ENCODE data around the gene STX19. TPM values are rescaled to one million over a fixed set of nuclear protein-coding genes. Genes with fewer than 3 reads are reported as not detected.

The STX19 gene
- total and polyA plus RNA-seq, 2 experiments from 2014 or later, result 0.29 TPM; not detected in 1

DNA sequence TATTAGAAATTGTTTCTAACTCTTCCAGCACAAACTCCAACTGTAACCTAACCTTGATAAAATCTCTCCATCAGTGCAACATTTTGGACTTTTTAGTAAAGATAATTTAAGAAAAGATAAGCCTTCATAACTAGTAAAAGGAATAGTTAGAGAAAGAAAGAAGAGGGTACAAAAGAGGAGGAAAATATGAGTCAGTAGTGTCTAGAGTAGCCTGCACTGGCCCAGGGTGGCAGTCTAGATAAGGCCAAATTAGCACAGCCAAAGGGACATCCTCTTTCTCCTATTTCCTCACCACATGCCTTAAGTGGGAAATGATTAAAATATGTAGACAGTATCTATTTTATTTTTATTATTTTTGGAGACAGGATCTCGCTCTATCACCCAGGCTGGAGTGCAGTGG lies 58.4 kb downstream of the STX19 start:
- ATAC-seq, result no peak
- no peak overlapping the region for H3K27ac ChIP-seq (ENCODE audit: low read depth)
- Mint-ChIP-seq H3K27ac (no peak overlapping the region), H3K4me3 (no peak overlapping the region), H3K4me1 (peaks cover 6% of the 10 kb centered on the region), H3K9me3 (peaks cover 25% of the 10 kb centered on the region), H3K36me3 (ENCODE audit: low read depth) (peaks cover 5% of the 10 kb centered on the region; the same call in 1 of the 3 replicates), H3K27me3 (ENCODE audit: insufficient read depth, low read depth, poor library complexity) (peaks cover 15% of the 10 kb centered on the region)
- no peaks in the 10 kb centered on the region for H3K9me2 ChIP-seq (ENCODE audit: insufficient read depth)
- H3F3A ChIP-seq (replicated peaks; ENCODE audit: low read depth), result 0 out of 2 replicates have a peak, but pooled peaks cover 8% of the 10 kb centered on the region
- no peak overlapping the region for H3K4me2 ChIP-seq
- no peak for TF ChIP-seq NANOG (IDR thresholded peaks at IDR 0.05; ENCODE audit: borderline replicate concordance)
- H3K79me2 ChIP-seq (replicated peaks; ENCODE audit: insufficient read depth), result no peaks in the 10 kb centered on the region
- no peaks in the 10 kb centered on the region for H3K36me3 ChIP-seq (ENCODE audit: insufficient read depth)
- H3K4me1 ChIP-seq (ENCODE audit: insufficient read depth), result peaks cover 6% of the 10 kb centered on the region
- H2AFZ ChIP-seq, result no peak overlapping the region
- DNase-seq (ENCODE audit: low spot score), result no peak
- peaks cover 25% of the 10 kb centered on the region for H3K27me3 ChIP-seq (ENCODE audit: insufficient read depth)
- H3K4me3 ChIP-seq, result no peak overlapping the region
- no peaks in the 10 kb centered on the region for H4K20me1 ChIP-seq (replicated peaks; ENCODE audit: insufficient read depth)

DNA sequence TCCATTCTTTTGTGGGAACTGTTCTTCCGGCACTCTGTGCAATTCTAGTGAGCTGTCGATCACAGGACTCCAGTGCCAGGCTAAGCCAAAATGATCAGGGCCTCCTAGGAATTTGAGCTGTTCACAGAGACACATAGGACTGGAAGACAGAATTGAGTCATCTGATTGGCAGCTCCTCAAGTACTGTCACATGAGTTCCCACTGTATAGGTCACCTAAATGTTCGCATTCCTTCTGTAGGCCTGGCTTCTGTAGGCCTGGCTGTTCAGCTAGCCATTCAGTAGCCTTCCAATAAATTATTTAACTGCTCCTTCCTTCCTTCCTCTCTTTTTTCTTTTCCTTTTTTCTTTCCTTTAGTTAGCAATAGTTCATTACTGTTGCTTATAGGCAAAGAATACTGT lies 59.0 kb downstream of the STX19 start:
- no peak for ATAC-seq
- no peak overlapping the region for H3K27ac Mint-ChIP-seq

More for the DNA sequence above, 59.0 kb downstream of the STX19 start:
- Histone ChIP-seq H3K9me2 (ENCODE audit: insufficient read depth) (no peaks in the 10 kb centered on the region), H3K4me2 (no peak overlapping the region), H2AFZ (no peak overlapping the region), H3K27me3 (ENCODE audit: insufficient read depth) (peaks cover 25% of the 10 kb centered on the region), H3K27ac (ENCODE audit: low read depth) (no peak overlapping the region), H3K4me1 (ENCODE audit: insufficient read depth) (peaks cover 6% of the 10 kb centered on the region), H3K36me3 (ENCODE audit: insufficient read depth) (no peaks in the 10 kb centered on the region), H3K79me2 (replicated peaks; ENCODE audit: insufficient read depth) (no peaks in the 10 kb centered on the region), H3F3A (replicated peaks; ENCODE audit: low read depth) (0 out of 2 replicates have a peak, but pooled peaks cover 8% of the 10 kb centered on the region), H3K4me3 (no peak overlapping the region), H4K20me1 (replicated peaks; ENCODE audit: insufficient read depth) (no peaks in the 10 kb centered on the region)
- H3K4me3 Mint-ChIP-seq, result no peak overlapping the region
- peaks cover 5% of the 10 kb centered on the region; the same call in 1 of the 3 replicates for H3K36me3 Mint-ChIP-seq (ENCODE audit: low read depth)
- TF ChIP-seq NANOG (IDR thresholded peaks at IDR 0.05; ENCODE audit: borderline replicate concordance), result no peak
- TF ChIP-seq, protein P1, sequence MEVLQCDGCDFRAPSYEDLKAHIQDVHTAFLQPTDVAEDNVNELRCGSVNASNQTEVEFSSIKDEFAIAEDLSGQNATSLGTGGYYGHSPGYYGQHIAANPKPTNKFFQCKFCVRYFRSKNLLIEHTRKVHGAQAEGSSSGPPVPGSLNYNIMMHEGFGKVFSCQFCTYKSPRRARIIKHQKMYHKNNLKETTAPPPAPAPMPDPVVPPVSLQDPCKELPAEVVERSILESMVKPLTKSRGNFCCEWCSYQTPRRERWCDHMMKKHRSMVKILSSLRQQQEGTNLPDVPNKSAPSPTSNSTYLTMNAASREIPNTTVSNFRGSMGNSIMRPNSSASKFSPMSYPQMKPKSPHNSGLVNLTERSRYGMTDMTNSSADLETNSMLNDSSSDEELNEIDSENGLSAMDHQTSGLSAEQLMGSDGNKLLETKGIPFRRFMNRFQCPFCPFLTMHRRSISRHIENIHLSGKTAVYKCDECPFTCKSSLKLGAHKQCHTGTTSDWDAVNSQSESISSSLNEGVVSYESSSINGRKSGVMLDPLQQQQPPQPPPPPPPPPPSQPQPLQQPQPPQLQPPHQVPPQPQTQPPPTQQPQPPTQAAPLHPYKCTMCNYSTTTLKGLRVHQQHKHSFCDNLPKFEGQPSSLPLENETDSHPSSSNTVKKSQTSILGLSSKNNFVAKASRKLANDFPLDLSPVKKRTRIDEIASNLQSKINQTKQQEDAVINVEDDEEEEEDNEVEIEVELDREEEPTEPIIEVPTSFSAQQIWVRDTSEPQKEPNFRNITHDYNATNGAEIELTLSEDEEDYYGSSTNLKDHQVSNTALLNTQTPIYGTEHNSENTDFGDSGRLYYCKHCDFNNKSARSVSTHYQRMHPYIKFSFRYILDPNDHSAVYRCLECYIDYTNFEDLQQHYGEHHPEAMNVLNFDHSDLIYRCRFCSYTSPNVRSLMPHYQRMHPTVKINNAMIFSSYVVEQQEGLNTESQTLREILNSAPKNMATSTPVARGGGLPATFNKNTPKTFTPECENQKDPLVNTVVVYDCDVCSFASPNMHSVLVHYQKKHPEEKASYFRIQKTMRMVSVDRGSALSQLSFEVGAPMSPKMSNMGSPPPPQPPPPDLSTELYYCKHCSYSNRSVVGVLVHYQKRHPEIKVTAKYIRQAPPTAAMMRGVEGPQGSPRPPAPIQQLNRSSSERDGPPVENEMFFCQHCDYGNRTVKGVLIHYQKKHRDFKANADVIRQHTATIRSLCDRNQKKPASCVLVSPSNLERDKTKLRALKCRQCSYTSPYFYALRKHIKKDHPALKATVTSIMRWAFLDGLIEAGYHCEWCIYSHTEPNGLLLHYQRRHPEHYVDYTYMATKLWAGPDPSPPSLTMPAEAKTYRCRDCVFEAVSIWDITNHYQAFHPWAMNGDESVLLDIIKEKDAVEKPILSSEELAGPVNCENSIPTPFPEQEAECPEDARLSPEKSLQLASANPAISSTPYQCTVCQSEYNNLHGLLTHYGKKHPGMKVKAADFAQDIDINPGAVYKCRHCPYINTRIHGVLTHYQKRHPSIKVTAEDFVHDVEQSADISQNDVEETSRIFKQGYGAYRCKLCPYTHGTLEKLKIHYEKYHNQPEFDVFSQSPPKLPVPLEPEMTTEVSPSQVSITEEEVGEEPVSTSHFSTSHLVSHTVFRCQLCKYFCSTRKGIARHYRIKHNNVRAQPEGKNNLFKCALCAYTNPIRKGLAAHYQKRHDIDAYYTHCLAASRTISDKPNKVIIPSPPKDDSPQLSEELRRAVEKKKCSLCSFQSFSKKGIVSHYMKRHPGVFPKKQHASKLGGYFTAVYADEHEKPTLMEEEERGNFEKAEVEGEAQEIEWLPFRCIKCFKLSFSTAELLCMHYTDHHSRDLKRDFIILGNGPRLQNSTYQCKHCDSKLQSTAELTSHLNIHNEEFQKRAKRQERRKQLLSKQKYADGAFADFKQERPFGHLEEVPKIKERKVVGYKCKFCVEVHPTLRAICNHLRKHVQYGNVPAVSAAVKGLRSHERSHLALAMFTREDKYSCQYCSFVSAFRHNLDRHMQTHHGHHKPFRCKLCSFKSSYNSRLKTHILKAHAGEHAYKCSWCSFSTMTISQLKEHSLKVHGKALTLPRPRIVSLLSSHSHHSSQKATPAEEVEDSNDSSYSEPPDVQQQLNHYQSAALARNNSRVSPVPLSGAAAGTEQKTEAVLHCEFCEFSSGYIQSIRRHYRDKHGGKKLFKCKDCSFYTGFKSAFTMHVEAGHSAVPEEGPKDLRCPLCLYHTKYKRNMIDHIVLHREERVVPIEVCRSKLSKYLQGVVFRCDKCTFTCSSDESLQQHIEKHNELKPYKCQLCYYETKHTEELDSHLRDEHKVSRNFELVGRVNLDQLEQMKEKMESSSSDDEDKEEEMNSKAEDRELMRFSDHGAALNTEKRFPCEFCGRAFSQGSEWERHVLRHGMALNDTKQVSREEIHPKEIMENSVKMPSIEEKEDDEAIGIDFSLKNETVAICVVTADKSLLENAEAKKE (CRISPR knock-in tag; IDR thresholded peaks at IDR 0.05), result no peak
- no peak for TF ChIP-seq STAT1 (IDR thresholded peaks at IDR 0.05; ENCODE audit: unreplicated experiment)
- TF ChIP-seq, protein P2, sequence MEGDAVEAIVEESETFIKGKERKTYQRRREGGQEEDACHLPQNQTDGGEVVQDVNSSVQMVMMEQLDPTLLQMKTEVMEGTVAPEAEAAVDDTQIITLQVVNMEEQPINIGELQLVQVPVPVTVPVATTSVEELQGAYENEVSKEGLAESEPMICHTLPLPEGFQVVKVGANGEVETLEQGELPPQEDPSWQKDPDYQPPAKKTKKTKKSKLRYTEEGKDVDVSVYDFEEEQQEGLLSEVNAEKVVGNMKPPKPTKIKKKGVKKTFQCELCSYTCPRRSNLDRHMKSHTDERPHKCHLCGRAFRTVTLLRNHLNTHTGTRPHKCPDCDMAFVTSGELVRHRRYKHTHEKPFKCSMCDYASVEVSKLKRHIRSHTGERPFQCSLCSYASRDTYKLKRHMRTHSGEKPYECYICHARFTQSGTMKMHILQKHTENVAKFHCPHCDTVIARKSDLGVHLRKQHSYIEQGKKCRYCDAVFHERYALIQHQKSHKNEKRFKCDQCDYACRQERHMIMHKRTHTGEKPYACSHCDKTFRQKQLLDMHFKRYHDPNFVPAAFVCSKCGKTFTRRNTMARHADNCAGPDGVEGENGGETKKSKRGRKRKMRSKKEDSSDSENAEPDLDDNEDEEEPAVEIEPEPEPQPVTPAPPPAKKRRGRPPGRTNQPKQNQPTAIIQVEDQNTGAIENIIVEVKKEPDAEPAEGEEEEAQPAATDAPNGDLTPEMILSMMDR (conservative IDR thresholded peaks at IDR 0.05; ENCODE audit: low read depth in 2 of 2), result no peak
- TF ChIP-seq ZNF331 (CRISPR knock-in tag; IDR thresholded peaks at IDR 0.05; ENCODE audit: low read depth), result no peak
- no peak for TF ChIP-seq CREB1 (CRISPR knock-in tag; IDR thresholded peaks at IDR 0.05; ENCODE audit: low read depth)
- no peak for DNase-seq (ENCODE audit: low spot score)
- H3K27me3 Mint-ChIP-seq (ENCODE audit: insufficient read depth, low read depth, poor library complexity), result peaks cover 18% of the 10 kb centered on the region
- H3K4me1 Mint-ChIP-seq, result peaks cover 6% of the 10 kb centered on the region
- peaks cover 30% of the 10 kb centered on the region for H3K9me3 Mint-ChIP-seq
